HCT116 (cell line): ENCODE results near the gene COL28A1. TPM values are rescaled to one million over a fixed set of nuclear protein-coding genes. Genes with fewer than 3 reads are reported as not detected.

Source experiments
- ATAC-seq: fragments of 200-7000 bp; cut with Tn5 transposase; 2 replicates; pipeline ENCODE4 v1.9.1; 2020; ENCODE audit warnings: mild to moderate bottlenecking, moderate library complexity
- BruUV-seq: library from RNA; stranded (reverse); fragments of 400-500 nt; replicated peaks from 2 replicates; lab custom pipeline; 2021; lab: Mats Ljungman, UMichigan
- CTCF ChIA-PET: fragments of 300-600 bp; sonication (Branson Sonifier 250); formaldehyde crosslinking; loops from one replicate; lab custom pipeline; 2021; ENCODE audit warnings: antibody characterized with exemption; lab: Charles Lee
- POLR2A ChIA-PET: fragments of 300-600, 350-600 bp; sonication (Branson Sonifier 250); formaldehyde crosslinking; loops from one replicate; lab custom pipeline; 2021; ENCODE audit warnings: antibody characterized with exemption; lab: Charles Lee
- RAD21 ChIA-PET, 2 experiments: fragments of 300-600 bp; sonication (Branson Sonifier 250); formaldehyde crosslinking; loops; one replicate each; lab custom pipeline; 2023; ENCODE audit warnings: low total read pairs in 2 of 2; ENCODE audit not compliant: uncharacterized antibody in 2 of 2, unreplicated experiment in 2 of 2, low non-redundant PET in 1 of 2; lab: Charles Lee
- DNase-seq: peaks from one replicate; pipeline ENCODE4 v3.0.0-alpha.2; 2010; ENCODE audit warnings: low read depth, low spot score
- H2AFZ ChIP-seq: fragments of 200-600 bp; shearing (Covaris generic), sonication (generic); 2 replicates; pipeline ENCODE4 v1.6.1; 2017; ENCODE audit warnings: low read depth, mixed run types, mixed read lengths, antibody characterized with exemption, low read length; ENCODE audit not compliant: poor library complexity, severe bottlenecking
- H3K27ac ChIP-seq: 2 replicates; pipeline ENCODE4 v1.5.1; 2012; ENCODE audit warnings: low read depth, low read length
- H3K27me3 ChIP-seq: fragments of 200-600 bp; sonication (generic); 2 replicates; pipeline ENCODE4 v1.6.1; 2016; ENCODE audit warnings: mixed run types, low read length, mixed read lengths; ENCODE audit not compliant: insufficient read depth
- H3K36me3 ChIP-seq, 2 experiments: fragments of 200-500 bp in 1 of 2; fragments of 200-600 bp in 1 of 2; sonication (Bioruptor generic) in 1 of 2; sonication (generic) in 1 of 2; 2 replicates each; pipeline versions ENCODE4 v1.5.1 to v1.6.1; 2014 to 2016; ENCODE audit warnings: low read length in 2 of 2, inconsistent platforms in 1 of 2, mixed read lengths in 1 of 2, mixed run types in 1 of 2; ENCODE audit not compliant: insufficient read depth in 2 of 2, control insufficient read depth in 1 of 2
- H3K4me1 ChIP-seq, 2 experiments: fragments of 200-600 bp in 1 of 2; sonication (generic) in 1 of 2; 2 replicates each; pipeline versions ENCODE4 v1.5.1 to v1.6.1; 2012 to 2017; ENCODE audit warnings: low read length in 2 of 2, inconsistent platforms in 1 of 2, mild to moderate bottlenecking in 1 of 2, mixed read lengths in 1 of 2, mixed run types in 1 of 2, moderate library complexity in 1 of 2; ENCODE audit not compliant: insufficient read depth in 2 of 2, control insufficient read depth in 1 of 2
- H3K4me2 ChIP-seq: fragments of 200-600 bp; sonication (generic); 2 replicates; pipeline ENCODE4 v1.6.1; 2017; ENCODE audit warnings: mixed run types, low read length, mixed read lengths
- H3K4me3 ChIP-seq, 2 experiments: fragments of 200-600 bp in 1 of 2; sonication (generic) in 1 of 2; replicated peaks in 1 of 2; 2 replicates each; pipeline ENCODE4 v1.5.1; 2011 to 2016; ENCODE audit warnings: low read length in 2 of 2, control low read depth in 1 of 2, low read depth in 1 of 2, mild to moderate bottlenecking in 1 of 2, mixed read lengths in 1 of 2, mixed run types in 1 of 2
- H3K79me2 ChIP-seq: fragments of 200-600 bp; sonication (generic); 2 replicates; pipeline ENCODE4 v1.6.1; 2017; ENCODE audit warnings: mild to moderate bottlenecking, mixed run types, low read length, moderate library complexity, mixed read lengths; ENCODE audit not compliant: insufficient read depth
- H3K9ac ChIP-seq: fragments of 200-600 bp; sonication (generic); 2 replicates; pipeline ENCODE4 v1.6.1; 2016; ENCODE audit warnings: low read length, mixed read lengths
- H3K9me2 ChIP-seq: fragments of 200-600 bp; sonication (generic), shearing (Covaris generic); 2 replicates; pipeline ENCODE4 v1.6.1; 2017; ENCODE audit warnings: mixed run types, mild to moderate bottlenecking, moderate library complexity; ENCODE audit not compliant: insufficient read depth
- H3K9me3 ChIP-seq, 2 experiments: fragments of 200-500 bp in 1 of 2; fragments of 200-600 bp in 1 of 2; sonication (Bioruptor generic) in 1 of 2; sonication (generic) in 1 of 2; 2 replicates each; pipeline ENCODE4 v1.6.1; 2014 to 2017; ENCODE audit warnings: low read length in 2 of 2, mixed read lengths in 2 of 2, inconsistent platforms in 1 of 2, low read depth in 1 of 2, mild to moderate bottlenecking in 1 of 2, mixed run types in 1 of 2, moderate library complexity in 1 of 2; ENCODE audit not compliant: control insufficient read depth in 1 of 2, insufficient read depth in 1 of 2
- H4K20me1 ChIP-seq: fragments of 200-600 bp; sonication (generic), shearing (Covaris generic); 2 replicates; pipeline ENCODE4 v1.6.1; 2017; ENCODE audit warnings: mixed run types, mild to moderate bottlenecking, moderate library complexity; ENCODE audit not compliant: insufficient read depth
- CBX3 ChIP-seq: IDR thresholded peaks from 2 replicates; pipeline ENCODE4 v1.6.1; 2012; ENCODE audit warnings: low read depth
- CEBPB ChIP-seq: IDR thresholded peaks from 2 replicates; pipeline ENCODE4 v1.6.1; 2012; ENCODE audit warnings: low read depth
- EGR1 ChIP-seq: IDR thresholded peaks from 2 replicates; pipeline ENCODE4 v1.6.1; 2012; ENCODE audit warnings: low read depth
- ELF1 ChIP-seq: IDR thresholded peaks from 2 replicates; pipeline ENCODE4 v1.6.1; 2012; ENCODE audit warnings: low read depth, borderline replicate concordance
- EZH2 ChIP-seq: fragments of 200-600 bp; sonication (generic); IDR thresholded peaks from 2 replicates; pipeline ENCODE4 v1.6.1; 2017; ENCODE audit warnings: antibody characterized with exemption, mixed run types
- EZH2phosphoT487 ChIP-seq: fragments of 200-600 bp; IDR thresholded peaks from 2 replicates; pipeline ENCODE4 v1.6.1; 2018; ENCODE audit warnings: antibody characterized with exemption, borderline replicate concordance
- FOSL1 ChIP-seq: IDR thresholded peaks from 2 replicates; pipeline ENCODE4 v1.6.1; 2012; ENCODE audit warnings: low read depth
- JUND ChIP-seq: IDR thresholded peaks from 2 replicates; pipeline ENCODE4 v1.6.1; 2012
- POLR2A ChIP-seq: IDR thresholded peaks from 2 replicates; pipeline ENCODE4 v1.7.0; 2011; ENCODE audit warnings: borderline replicate concordance; ENCODE audit not compliant: insufficient read depth, insufficient read length; ENCODE audit errors: extremely low read depth
- POLR2AphosphoS5 ChIP-seq: IDR thresholded peaks from 2 replicates; pipeline ENCODE4 v1.6.1; 2011; ENCODE audit warnings: mild to moderate bottlenecking, low read depth, low read length, moderate library complexity
- RAD21 ChIP-seq: IDR thresholded peaks from 2 replicates; pipeline ENCODE4 v1.6.1; 2012; ENCODE audit warnings: low read depth, mild to moderate bottlenecking
- SIN3A ChIP-seq: IDR thresholded peaks from 2 replicates; pipeline ENCODE4 v1.6.1; 2012; ENCODE audit warnings: low read depth
- SRF ChIP-seq: IDR thresholded peaks from 2 replicates; pipeline ENCODE4 v1.6.1; 2012; ENCODE audit warnings: low read depth
- TCF7L2 ChIP-seq: IDR thresholded peaks from 2 replicates; pipeline ENCODE4 v1.7.0; 2011; ENCODE audit warnings: borderline replicate concordance, inconsistent platforms; ENCODE audit not compliant: insufficient read depth, insufficient read length; ENCODE audit errors: extremely low read depth
- YY1 ChIP-seq: IDR thresholded peaks from 2 replicates; pipeline ENCODE4 v1.6.1; 2011; ENCODE audit warnings: low read length, low read depth, moderate library complexity, mild to moderate bottlenecking; ENCODE audit not compliant: insufficient replicate concordance; ENCODE audit errors: extremely low read depth
- ZNF274 ChIP-seq: fragments of 200-500 bp; sonication (Bioruptor generic); IDR thresholded peaks from 2 replicates; pipeline ENCODE4 v1.6.1; 2014; ENCODE audit warnings: mild to moderate bottlenecking, low read depth, low read length, inconsistent platforms
- intact Hi-C: fragments of 100-400 bp; cut with micrococcal nuclease; formaldehyde crosslinking; loops from 2 replicates; pipeline ENCODE4 v1.10.0; 2022
- total RNA-seq: library from RNA; stranded (reverse); gene quantifications from one replicate; pipeline ENCODE4 v1.2.1, GENCODE V29; 2021; ENCODE audit not compliant: unreplicated experiment
- TF ChIP-seq, protein P1 (sequence below), 3 experiments: fragments of 200-600 bp in 1 of 3; sonication (generic) in 1 of 3; IDR thresholded peaks in 2 of 3; conservative IDR thresholded peaks in 1 of 3; 2 replicates each; pipeline ENCODE4 v1.5.1; 2012 to 2017; ENCODE audit warnings: low read depth in 2 of 3, low read length in 2 of 3, antibody characterized with exemption in 1 of 3, borderline replicate concordance in 1 of 3, control low read depth in 1 of 3, mild to moderate bottlenecking in 1 of 3, mixed read lengths in 1 of 3, mixed run types in 1 of 3, moderate library complexity in 1 of 3; ENCODE audit not compliant: insufficient read depth in 1 of 3

COL28A1 gene
- total RNA-seq, 1 experiment from 2014 or later = 0.12 TPM

DNA sequence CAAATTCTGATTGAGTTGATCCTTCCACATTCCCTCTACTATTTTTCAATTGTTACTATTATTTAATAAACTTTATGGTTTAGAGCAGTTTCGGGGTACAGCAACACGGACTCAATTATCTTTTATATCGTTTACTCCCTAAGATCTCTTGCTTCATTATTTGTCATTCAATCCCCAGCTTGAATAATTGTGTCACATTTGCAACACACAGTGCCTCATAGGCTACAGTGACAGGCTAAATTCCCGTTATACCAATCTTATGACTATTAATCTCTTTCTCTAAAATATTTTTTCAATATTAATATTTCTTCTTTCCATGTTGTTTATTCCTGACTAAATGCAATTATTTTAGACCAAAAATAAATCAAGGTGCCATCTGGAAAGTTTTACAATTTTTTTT is 4.0 kb upstream of the COL28A1 start (continued):
- no peak for TF ChIP-seq EZH2phosphoT487
- no peak for TF ChIP-seq EZH2
- TF ChIP-seq ELF1 = no peak
- TF ChIP-seq ZNF274 = no peak
- no peak for TF ChIP-seq FOSL1
- no peak for TF ChIP-seq JUND

DNA sequence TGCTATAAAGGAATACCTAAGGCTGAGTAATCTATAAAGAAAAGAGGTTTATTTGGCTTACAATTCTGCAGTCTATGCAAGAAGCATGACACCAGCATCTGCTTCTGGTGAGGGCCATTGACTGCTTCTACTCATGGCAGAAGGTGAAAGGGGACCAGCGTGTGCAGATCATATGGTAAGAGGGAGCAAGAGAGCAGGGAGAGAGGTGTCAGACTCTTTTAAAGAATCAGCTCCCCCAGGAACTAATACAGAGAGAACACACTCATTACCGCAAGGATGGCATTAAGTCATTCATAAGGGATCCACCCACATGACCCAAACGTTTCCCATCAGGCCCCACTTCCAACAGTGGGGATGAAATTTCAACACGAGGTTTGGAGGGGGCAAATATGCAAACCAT is 3.5 kb upstream of the COL28A1 start:
- ChIA-PET POLR2A (no interaction called here), CTCF (interaction anchor here (1.4 kb wide), 1 partner anchor 115 kb away, joined by 3 read pairs; no protein-coding TSS in a partner anchor), RAD21 (no interaction called here)
- intact Hi-C loops = no loop called here
- BruUV-seq = no TSS peak
- DNase-seq = no peak
- H3K36me3 ChIP-seq = no peaks in the 10 kb centered on the region
- no peak overlapping the region for H3K27ac ChIP-seq
- no peak overlapping the region for H3K4me3 ChIP-seq
- H3K79me2 ChIP-seq = no peaks in the 10 kb centered on the region
- no peaks in the 10 kb centered on the region for H4K20me1 ChIP-seq
- ATAC-seq = no peak
- no peak overlapping the region for H3K4me2 ChIP-seq
- H3K9me2 ChIP-seq = no peaks in the 10 kb centered on the region
- no peak overlapping the region for H2AFZ ChIP-seq
- H3K9ac ChIP-seq = no peak overlapping the region
- H3K9me3 ChIP-seq = no peaks in the 10 kb centered on the region
- no peak for TF ChIP-seq TCF7L2
- H3K4me1 ChIP-seq = no peaks in the 10 kb centered on the region
- no peaks in the 10 kb centered on the region for H3K27me3 ChIP-seq

DNA sequence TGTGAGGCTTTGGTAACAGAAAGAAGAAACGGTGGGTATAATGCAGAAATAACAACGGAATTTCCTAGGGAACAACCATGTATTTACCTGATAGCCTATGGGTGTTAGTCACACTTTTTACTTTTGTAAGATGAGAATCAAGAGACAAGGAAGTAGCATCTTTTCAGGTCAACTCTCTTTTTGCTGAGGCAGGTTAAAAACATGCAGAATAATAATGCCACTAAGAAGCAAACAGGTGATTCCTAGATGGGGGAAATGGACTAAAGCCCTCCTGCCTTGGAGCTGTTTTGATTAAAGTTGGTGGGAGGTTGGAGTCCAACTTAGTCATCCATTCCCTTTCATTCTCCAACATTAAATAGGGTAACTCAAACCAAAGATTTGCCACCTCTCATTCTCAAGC is 2.0 kb upstream of the COL28A1 start:
- Histone ChIP-seq H3K9me3 (no peaks in the 10 kb centered on the region), H3K79me2 (no peaks in the 10 kb centered on the region), H3K4me1 (no peaks in the 10 kb centered on the region), H3K4me3 (no peak overlapping the region), H3K9me2 (no peaks in the 10 kb centered on the region), H4K20me1 (no peaks in the 10 kb centered on the region), H3K4me2 (no peak overlapping the region), H3K9ac (no peak overlapping the region), H3K27ac (no peak overlapping the region), H3K27me3 (no peaks in the 10 kb centered on the region), H2AFZ (no peak overlapping the region), H3K36me3 (no peaks in the 10 kb centered on the region)
- ChIA-PET CTCF (interaction anchor here (1.4 kb wide), 1 partner anchor 113 kb away, joined by 3 read pairs; no protein-coding TSS in a partner anchor), RAD21 (no interaction called here), POLR2A (no interaction called here)
- no peak for DNase-seq
- BruUV-seq = no TSS peak
- intact Hi-C loops = no loop called here
- ATAC-seq = no peak
- TF ChIP-seq YY1 (no peak), RAD21 (no peak), CEBPB (no peak), EZH2 (no peak), POLR2A (no peak), EGR1 (no peak), CBX3 (no peak), JUND (no peak), SRF (no peak), POLR2AphosphoS5 (no peak), SIN3A (no peak), EZH2phosphoT487 (no peak)
- TF ChIP-seq, protein P1, sequence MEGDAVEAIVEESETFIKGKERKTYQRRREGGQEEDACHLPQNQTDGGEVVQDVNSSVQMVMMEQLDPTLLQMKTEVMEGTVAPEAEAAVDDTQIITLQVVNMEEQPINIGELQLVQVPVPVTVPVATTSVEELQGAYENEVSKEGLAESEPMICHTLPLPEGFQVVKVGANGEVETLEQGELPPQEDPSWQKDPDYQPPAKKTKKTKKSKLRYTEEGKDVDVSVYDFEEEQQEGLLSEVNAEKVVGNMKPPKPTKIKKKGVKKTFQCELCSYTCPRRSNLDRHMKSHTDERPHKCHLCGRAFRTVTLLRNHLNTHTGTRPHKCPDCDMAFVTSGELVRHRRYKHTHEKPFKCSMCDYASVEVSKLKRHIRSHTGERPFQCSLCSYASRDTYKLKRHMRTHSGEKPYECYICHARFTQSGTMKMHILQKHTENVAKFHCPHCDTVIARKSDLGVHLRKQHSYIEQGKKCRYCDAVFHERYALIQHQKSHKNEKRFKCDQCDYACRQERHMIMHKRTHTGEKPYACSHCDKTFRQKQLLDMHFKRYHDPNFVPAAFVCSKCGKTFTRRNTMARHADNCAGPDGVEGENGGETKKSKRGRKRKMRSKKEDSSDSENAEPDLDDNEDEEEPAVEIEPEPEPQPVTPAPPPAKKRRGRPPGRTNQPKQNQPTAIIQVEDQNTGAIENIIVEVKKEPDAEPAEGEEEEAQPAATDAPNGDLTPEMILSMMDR (IDR thresholded peaks at IDR 0.05 in 2 of 3, conservative IDR thresholded peaks at IDR 0.05 in 1 of 3; ENCODE audit: borderline replicate concordance in 1 of 3, insufficient read depth in 1 of 3, low read depth in 2 of 3, low read length in 2 of 3) = no peak
